ENCODE measurements around the gene NINL.

GRCh38 chr20:25481918-25482253 is 103.4 kb downstream of the NINL start:
- TF ChIP-seq CTCF (conservative IDR thresholded peaks at IDR 0.05 in 1 of 2, IDR thresholded peaks at IDR 0.05 in 1 of 2; ENCODE audit: extremely low read depth in 1 of 2, insufficient read depth in 1 of 2, low read depth in 1 of 2, low read length in 2 of 2) = no peak
- TF ChIP-seq EZH2 (IDR thresholded peaks at IDR 0.05; ENCODE audit: borderline replicate concordance, low read length) = no peak
